ENCODE measurements around the gene SEL1L3.

Gene SEL1L3

GRCh38 chr4:25816591-25817058, 46.2 kb downstream of the SEL1L3 start:
- DNase-seq: no peak

GRCh38 chr4:25815586-25815985, 47.2 kb downstream of the SEL1L3 start:
- no peak for DNase-seq

GRCh38 chr4:25814301-25815136, 48.3 kb downstream of the SEL1L3 start:
- DNase-seq: no peak

GRCh38 chr4:25813448-25814106, 49.2 kb downstream of the SEL1L3 start:
- no peak for DNase-seq

GRCh38 chr4:25811841-25812240, 50.9 kb downstream of the SEL1L3 start:
- DNase-seq: no peak

- no peak for DNase-seq
These were observed 51.5 kb downstream of the SEL1L3 start for GRCh38 chr4:25811374-25811690.

GRCh38 chr4:25810461-25811373, 52.1 kb downstream of the SEL1L3 start:
- DNase-seq: no peak

GRCh38 chr4:25809996-25810395, 52.8 kb downstream of the SEL1L3 start:
- no peak for DNase-seq

GRCh38 chr4:25807102-25807728, 55.6 kb downstream of the SEL1L3 start:
- DNase-seq: no peak

GRCh38 chr4:25805255-25805860, 57.4 kb downstream of the SEL1L3 start:
- no peak for DNase-seq

GRCh38 chr4:25803720-25804225, 59.0 kb downstream of the SEL1L3 start:
- DNase-seq: no peak

- no peak for DNase-seq
These were observed 61.2 kb downstream of the SEL1L3 start for GRCh38 chr4:25801594-25801993.

GRCh38 chr4:25800245-25800644, 62.5 kb downstream of the SEL1L3 start:
- no peak for DNase-seq

- no peak for DNase-seq
These were observed 63.3 kb downstream of the SEL1L3 start for GRCh38 chr4:25799522-25799921.

GRCh38 chr4:25797136-25797535, 65.7 kb downstream of the SEL1L3 start:
- DNase-seq: no peak

GRCh38 chr4:25795566-25796454, 67.0 kb downstream of the SEL1L3 start:
- DNase-seq: no peak

- no peak for DNase-seq
These were observed 67.7 kb downstream of the SEL1L3 start for GRCh38 chr4:25795091-25795490.

- DNase-seq: no peak
These were observed 69.9 kb downstream of the SEL1L3 start for GRCh38 chr4:25792876-25793275.

- no peak for DNase-seq
These were observed 70.5 kb downstream of the SEL1L3 start for GRCh38 chr4:25792200-25792791.

- DNase-seq: no peak
These were observed 72.8 kb downstream of the SEL1L3 start for GRCh38 chr4:25790024-25790423.
